GM21515 (cell line): ENCODE measurements around the gene SNRPA.
"Not testable (repeated sequence)": the region's sequence is repeated elsewhere in the genome, so short reads cannot be mapped to it uniquely, and the experiment has no call there.

ENCODE experiments used
- ATAC-seq: cut with Tn5 transposase; IDR thresholded peaks from one replicate; pipeline ENCODE4 v1.9.1; 2021; ENCODE audit not compliant: unreplicated experiment

Gene SNRPA

DNA sequence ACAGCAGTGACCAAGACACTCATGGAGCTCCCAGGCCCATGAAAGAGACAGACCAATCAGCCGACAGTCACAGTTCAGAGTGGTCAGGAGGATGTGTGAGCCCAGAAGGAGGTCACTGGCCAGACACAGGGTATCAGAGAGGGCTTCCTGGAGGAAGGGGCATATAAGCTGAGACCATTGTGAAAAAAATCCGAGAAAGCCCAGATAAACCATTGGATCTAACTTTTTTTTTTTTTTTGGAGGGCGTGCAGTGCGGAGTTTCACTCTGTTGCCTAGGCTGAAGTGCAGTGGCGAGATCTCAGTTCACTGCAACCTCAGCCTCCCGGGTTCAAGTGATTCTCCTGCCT, 29.9 kb upstream of the SNRPA start:
- ATAC-seq, result no peak

DNA sequence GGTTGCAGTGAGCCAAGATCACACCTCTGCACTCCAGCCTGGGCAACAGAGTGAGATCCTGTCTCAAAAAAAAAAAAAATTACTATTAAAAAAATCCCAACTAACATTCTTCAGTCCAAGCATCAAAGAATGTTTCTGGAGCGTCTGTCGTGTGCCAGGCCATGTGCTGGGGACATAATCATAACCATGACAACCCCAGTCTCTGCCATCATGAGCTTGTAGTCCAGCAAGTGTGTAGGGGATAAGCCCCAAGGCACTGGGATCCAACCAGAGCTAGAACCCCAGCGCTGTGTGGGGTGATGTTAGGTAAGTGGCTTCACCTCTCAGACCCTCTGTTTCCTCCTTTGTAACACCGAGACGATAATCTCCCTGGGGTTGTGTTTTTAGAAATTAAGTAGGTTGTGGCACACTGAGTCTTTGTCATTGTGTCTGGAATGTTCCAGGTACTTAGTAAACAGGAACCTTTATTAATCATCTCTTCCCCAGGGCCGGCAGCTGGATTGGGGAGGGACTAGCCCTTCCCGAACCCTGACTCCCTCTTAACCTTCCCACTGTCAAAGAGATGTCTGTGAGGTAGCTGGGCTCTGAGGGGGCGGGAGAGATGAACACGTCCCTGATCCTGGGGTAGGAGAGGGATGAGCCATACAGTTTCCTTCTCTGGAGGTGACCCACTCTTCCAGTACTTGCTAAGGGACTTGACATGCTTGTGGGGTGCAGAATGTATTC, 28.9 kb upstream of the SNRPA start:
- ATAC-seq, result no peak

DNA sequence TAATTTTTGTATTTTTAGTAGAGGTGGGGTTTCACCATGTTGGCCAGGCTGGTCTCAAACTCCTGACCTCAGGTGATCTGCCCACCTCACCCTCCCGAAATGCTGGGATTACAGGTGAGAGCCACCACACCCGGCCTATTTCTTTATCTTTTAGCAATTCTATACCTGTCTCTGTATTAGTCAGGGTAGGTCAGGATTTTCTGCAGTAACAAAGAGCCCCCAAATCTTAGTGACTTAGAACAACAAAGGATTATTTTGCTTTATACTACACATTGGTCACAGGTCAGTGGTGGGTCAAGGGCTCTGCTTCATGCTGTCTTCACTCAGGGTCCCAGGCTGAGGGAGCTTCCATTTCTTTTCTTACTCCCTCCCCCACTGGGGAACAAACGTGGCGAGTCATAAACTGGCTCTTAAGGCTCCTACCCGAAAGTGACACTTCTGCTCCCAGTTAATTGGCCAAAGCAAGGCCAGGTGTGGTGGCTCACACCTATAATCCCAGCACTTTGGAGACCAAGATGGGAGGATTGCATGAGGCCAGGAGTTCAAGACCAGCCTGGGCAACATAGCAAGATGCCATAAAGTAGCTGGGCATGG, 27.2 kb upstream of the SNRPA start:
- no peak for ATAC-seq

DNA sequence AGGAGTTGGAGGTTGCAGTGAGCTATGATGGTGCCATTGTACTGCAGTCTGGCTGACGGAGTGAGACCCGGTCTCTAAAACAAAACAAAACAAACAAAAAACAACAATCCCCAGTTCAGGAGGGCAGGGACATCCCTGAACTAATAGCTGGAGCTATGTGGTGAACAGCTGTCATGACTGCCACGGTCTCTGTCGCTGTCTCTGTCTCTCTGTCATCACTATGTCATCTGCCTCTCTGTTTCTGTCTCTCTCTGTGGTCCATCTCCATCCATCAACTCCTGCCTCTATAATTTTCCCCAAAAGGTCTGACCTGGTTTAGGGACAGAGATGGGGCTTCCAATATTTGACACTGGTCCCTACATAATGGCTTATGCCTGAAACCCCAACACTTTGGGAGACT, 26.7 kb upstream of the SNRPA start:
- ATAC-seq, result no peak

DNA sequence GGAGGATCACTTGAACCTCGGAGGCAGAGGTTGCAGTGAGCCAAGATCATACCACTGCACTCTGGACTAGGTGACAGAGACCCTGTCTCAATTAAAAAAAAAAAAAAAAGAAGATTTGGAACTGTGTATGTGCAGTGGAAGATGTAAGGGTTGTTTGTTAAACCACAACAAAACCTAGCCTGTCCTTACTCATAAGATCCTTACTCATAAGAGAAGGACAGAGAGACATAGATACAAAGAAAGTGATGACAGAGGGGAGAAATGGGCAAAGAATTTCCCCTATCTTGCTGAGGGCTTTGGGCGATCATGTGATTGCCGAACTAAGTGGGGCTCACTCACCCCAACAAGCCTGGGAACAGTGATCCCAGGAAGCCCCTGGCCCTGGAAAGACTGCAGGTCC, 26.1 kb upstream of the SNRPA start:
- no peak for ATAC-seq

DNA sequence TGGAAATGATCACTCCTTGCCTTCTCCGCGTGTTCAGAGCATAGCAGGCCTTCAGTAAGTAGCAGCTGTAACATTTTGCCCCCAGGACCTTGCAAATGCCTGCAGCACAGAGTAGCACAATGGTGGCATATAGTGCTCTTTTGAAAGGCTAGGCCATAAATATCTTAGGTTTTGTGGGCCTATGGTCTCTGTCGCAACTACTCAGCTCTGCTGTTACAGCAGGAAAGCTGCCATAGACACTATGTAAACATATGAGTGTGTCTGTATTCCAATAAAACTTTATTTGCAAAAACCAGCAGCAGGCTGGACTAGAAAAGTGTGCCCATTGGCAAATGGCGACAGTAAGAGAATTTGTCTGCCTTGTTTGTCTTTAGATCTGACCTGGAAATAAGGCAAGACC, 24.7 kb upstream of the SNRPA start:
- no peak for ATAC-seq

DNA sequence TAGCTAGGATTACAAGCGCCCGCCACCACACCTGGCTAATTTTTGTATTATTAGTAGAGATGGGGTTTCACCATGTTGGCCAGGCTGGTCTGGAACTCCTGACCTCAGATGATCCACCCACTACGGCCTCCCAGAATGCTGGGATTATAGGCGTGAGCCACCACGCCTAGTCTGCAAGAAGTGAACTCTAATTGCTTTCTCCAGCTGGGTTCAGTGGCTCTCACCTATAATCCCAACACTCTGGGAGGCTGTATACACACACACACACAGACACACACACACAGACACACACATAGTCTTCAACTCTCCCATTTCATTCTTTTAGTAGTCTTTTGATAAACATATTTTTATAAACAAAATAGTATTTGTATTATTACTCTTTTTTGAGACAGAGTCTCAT, 20.9 kb upstream of the SNRPA start:
- not testable (repeated sequence) for ATAC-seq

DNA sequence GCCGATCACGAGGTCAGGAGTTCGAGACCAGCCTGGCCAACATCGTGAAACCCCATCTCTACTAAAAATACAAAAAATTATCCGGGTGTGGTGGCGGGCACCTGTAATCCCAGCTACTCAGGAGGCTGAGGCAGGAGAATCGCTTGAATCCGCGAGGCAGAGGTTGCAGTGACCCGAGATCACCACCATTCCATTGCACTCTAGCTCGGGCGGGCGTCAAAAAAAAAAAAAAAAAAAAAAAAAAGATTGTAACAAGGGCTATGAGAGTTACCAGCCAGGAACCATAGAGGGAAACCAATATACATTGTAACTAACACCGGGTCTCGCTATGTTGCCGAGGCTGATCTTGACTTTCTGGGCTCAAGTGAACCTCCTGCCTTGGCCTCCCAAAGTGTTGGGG, 18.7 kb upstream of the SNRPA start:
- not testable (repeated sequence) for ATAC-seq

DNA sequence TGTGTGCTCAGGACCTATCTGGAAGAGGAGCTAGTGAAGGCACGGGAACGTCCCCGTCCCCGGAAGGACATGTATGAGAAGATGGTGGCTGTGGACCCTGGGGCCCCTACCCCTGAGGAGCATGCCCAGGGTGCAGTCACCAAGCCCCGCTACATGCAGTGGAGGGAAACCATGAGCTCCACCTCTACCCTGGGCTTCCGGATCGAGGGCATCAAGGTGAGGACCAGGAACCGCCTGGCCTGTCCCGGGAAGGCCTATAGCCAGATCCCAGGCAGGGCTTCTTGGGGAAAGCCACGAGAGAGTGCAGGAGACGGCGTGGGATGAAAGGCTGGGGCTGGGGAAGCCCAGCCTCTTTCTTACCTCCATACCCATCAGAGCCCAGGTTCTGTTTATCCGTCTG, 17.9 kb upstream of the SNRPA start:
- ATAC-seq, result no peak

DNA sequence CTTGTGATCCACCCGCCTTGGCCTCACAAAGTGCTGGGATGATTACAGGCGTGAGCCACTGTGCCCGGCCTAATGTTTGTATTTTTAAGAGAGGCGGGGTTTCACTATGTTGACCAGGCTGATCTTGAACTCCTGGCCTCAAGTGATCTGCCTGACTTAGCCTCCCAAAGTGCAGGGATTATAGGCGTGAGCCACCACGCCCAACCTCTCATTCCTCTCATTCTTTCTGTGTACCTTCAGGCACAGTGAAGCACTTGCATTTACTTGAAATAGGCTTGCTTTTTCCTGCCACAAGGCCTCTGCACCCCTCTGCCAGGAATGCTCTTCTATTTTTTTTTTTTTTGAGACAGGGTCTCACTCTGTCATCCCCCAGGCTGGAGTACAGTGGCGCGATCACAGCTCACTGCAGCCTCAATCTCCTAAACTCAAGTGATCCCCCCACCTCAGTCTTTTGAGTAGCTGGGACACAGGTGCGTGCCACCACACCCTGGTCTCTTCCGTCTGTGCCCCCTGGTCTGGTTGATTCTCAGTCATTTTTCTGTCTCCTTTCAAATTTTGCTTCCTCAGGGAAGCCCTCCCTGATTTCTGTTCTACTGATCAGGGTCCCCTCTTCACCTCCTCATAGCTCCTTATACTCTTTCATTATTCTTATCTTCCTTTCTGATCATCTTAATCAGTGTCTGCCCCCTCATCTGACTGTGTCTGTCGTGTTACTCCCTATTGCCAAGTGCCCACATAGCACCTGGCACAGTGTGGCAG, 15.8 kb upstream of the SNRPA start:
- no peak for ATAC-seq

DNA sequence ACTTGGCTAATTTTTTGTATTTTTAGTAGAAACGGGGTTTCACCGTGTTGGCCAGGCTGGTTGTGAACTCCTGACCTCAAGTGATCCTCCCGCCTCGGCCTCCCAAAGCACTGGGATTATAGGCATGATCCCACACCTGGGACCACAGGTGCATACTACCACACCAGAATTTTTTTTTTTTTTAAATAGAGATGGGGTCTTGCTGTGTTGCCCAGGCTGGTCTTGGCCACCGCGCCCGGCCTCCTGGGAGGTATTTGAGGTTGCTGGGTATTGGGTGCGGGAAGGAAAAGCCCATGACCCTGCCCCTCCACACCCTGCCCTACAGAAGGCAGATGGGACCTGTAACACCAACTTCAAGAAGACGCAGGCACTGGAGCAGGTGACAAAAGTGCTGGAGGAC, 14.3 kb upstream of the SNRPA start:
- ATAC-seq, result no peak

DNA sequence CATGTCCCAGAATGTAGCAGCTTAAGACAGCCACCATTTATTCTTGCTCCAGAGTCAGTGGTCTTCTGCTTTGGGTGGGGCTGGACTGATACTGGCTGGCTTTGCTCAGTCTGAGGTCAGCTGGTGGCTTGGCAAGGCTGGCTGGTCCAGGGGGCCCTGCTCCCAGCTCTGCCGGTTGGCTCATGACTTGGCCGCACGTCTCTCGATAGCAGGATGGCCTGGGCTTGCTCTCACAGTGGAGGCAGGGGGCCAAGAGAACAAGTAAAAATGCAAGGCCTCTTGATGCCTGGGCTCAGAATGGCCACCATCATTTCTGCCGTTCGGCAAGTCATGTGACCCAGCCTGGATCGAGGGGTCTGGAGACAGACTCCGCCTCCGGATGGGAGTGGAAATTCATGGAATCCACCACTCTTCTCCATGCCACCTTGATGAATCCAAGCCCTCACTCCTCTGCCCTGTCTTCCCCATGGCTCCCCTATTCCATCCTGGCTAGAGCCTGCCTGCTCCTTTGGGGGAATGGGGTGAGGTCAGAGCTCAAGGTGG, 13.8 kb upstream of the SNRPA start:
- no peak for ATAC-seq

DNA sequence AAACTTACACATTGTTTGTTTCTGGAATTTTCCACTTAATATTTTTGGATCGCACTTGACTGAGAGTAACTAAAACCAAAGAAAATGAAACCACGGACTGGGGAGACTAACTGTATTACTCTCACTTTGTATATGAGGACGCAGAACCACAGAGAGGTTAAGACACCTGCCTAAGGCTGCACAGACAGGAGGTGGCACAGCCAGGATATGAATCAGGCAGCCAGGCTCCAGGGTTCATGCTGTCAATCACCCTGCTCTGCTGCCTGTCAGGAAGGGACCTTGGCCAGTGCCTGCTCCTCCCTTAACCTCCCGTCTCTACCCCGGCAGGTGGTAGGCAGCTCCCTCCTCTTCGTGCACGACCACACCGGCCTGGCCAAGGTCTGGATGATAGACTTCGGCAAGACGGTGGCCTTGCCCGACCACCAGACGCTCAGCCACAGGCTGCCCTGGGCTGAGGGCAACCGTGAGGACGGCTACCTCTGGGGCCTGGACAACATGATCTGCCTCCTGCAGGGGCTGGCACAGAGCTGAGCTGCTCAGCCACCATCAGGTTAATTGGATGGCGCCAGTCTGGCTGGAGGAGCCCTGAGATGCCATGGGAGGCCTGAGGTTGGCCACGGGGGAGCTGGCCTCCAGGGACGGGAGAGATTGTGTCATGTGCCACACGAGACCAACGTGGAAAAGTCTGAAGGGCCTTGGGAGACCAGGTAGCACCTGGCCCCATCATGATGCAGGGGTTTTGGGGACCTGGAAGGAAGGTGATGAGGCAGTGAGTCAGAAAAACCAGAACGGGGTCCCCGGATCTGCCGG, 11.8 kb upstream of the SNRPA start:
- no peak for ATAC-seq

DNA sequence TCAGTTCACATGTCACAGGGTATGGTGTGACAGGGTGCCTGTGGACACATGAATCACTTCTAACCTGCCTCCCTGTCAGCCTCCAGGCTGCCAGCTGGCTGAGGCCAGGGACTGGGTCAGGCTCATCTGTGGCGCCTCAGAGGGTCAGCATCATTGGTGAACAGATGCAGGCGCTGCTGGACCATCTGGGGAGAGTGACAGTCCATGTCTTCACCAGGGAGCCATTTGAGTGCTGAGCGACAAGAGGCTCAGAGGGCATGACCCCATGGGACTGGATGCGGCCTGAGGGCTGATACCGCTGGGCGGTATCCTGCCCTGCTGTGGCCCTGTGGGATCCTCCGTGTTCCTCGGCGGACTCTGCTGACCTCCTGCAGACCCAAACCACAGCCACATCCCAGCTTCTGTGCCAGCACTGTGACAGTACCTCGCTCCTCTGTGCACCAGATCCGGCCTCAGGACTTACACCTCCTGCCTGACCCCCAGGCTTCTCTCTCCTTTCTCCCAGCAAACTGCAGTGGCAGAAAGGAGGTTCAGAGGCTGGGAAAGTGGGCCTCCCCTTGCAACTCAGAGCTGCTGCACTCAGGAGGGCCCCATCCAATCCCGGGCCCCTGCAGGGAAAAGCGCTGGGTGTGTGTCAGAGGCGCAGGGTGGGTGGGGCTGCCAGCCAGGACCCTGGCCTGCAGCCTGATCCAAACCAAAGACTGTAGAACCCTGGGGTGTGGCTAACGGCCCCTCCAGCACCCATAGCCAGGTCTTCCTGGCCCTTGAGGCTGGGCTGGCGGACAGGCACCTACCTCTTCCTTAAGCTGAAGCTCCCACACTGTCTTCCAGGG, 10.9 kb upstream of the SNRPA start:
- ATAC-seq, result no peak

DNA sequence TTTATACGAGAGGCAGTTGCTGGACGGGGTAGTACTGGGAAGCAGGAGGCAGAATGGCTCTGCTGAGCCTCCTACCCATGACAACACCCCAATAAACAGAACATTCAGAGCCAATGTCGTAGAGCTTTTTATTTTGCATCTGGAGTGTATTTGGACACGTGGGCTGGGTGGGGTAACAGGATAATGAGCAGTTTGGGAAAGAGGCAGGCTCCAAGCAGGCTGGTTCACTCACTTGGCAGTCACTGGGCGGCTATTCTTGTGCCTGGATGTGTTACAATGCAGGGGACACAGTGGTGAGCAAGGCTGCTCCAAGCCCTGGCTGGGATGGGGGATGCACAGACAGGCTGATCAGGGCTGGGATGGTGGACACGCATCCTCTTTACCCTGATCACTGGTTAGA, 10.3 kb upstream of the SNRPA start:
- ATAC-seq, result no peak

DNA sequence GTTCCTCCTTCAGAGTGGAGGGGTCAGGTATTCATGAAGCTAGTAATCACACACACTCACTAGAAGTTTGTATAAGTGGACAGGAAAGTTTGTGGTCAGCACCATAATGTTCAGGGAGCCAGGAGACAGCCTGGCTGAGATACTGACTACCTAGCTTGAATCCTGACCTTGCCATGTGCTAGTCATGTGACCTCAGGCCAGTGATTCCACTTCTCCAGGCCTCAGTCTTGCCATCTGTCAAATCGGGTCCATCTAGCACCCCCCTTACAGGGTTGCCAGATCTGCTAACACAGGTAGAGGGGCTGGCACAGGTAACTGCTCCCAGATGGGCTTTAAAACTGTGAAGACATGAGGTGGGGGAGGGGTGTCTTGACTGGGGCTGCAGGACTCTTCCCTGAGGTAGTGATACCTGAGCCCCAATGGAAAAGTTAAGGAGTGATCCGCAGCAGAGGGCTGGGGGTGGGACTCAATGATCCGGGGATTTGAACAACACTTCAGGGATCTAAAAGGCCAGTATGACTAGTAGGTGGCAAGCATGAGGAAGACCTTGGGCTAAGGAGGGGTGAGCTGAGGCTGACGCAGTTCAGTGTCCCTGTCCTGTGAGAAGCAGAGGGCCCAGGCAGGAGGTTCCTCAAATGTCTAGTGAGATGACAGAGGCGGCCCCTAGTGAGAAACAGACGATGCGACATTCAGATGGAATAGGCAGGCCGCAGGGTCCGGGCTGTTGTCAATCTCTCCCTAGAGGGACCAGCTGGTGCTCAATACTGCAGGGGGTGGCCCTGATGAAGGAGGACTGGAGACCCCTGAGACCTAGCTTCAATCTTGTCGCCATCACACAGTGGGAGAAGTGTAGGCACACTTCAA, 9.2 kb upstream of the SNRPA start:
- no peak for ATAC-seq

DNA sequence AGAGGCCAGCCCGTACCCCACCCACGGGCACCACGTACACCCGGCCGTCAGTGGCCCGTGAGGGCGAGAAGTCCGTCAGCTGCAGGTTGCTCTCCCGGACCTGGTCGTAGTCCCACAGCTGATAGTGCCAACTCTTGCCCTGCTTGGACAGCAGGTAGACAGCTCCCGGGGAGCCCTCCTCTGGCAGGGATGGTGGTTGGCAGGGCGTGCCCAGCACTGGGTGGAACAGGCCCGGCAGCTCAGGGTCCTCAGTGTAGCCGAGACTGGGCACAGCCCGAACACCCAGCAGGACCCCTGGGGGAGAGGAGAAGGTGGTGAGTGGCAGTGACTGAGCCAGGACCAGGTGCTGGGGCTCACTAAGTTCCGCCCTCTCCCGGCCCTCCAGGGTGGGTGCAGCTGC, 8.5 kb upstream of the SNRPA start:
- no peak for ATAC-seq

DNA sequence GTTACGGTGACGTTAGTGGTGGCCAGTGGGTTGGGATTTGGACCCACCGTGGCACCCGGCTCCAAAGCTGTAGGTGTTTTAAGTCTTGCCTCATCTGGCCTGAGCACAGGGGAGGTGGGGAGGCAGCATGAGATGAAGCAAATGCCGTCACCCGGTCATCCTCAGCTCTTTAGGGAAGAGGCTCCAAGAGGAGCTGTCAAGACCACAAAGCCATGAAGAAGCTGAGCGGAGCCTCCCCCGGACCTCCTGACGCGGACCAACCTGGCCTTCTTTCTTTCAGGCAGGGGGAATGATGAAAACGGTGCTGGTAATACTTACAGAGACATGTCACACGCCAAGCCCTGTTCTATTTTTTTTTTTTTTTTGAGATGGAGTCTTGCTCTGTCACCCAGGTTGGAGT, 8.1 kb upstream of the SNRPA start:
- no peak for ATAC-seq

DNA sequence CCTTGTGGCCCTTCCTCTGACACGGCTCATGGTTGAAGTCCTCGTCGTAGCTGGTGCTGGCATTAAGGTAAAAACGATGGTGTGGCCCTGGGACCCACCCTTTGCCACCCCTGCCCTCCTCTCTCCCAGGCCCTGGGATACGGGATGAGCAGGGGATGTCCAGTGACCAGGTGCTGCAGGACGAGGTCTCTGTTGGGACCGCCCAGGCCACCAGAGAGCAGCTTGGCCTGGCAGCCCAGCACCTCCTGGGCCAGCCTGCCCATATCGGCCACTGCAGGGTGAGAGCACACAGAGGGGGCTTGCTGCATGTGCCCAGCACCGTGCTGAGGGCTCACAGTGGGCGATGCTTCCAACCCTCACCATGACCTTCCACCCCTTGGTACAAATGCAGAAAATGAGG, 7.1 kb upstream of the SNRPA start:
- ATAC-seq, result no peak
